Fibroblast of lung (primary cell): Measurements from ENCODE around the gene NKAIN2. TPM values are rescaled to one million over a fixed set of nuclear protein-coding genes. Genes with fewer than 3 reads are reported as not detected.

Experiments used
- DNase-seq, 2 donors: peaks; one replicate each; pipeline versions ENCODE4 v3.0.0 to v3.0.0-alpha.2; 2010; ENCODE audit warnings: low read depth in 2 of 2
- H2AFZ ChIP-seq: 2 replicates; pipeline ENCODE4 v1.5.1; 2012; ENCODE audit warnings: low read length, control low read depth, inconsistent platforms
- H3K27ac ChIP-seq: 2 replicates; pipeline ENCODE4 v1.5.1; 2011; ENCODE audit warnings: low read length, control low read depth; ENCODE audit not compliant: insufficient read depth
- H3K27me3 ChIP-seq: 2 replicates; pipeline ENCODE4 v1.5.1; 2011; ENCODE audit warnings: mild to moderate bottlenecking, low read length; ENCODE audit not compliant: control insufficient read depth, insufficient read depth
- H3K36me3 ChIP-seq: 2 replicates; pipeline ENCODE4 v1.5.1; 2011; ENCODE audit warnings: low read length; ENCODE audit not compliant: control insufficient read depth, insufficient read depth
- H3K4me1 ChIP-seq: 2 replicates; pipeline ENCODE4 v1.5.1; 2011; ENCODE audit warnings: low read length; ENCODE audit not compliant: control insufficient read depth, insufficient read depth; ENCODE audit errors: extremely low read depth
- H3K4me2 ChIP-seq: 2 replicates; pipeline ENCODE4 v1.5.1; 2011; ENCODE audit warnings: low read length, control low read depth; ENCODE audit not compliant: insufficient read depth; ENCODE audit errors: extremely low read depth
- H3K4me3 ChIP-seq, 4 experiments: fragments of 200-600 bp in 1 of 4; sonication (generic) in 1 of 4; replicated peaks in 1 of 4; 2 replicates each; pipeline ENCODE4 v1.5.1; 2011 to 2016; ENCODE audit warnings: low read length in 4 of 4, low read depth in 3 of 4, mild to moderate bottlenecking in 3 of 4, control low read depth in 2 of 4, inconsistent platforms in 1 of 4, mixed read lengths in 1 of 4; ENCODE audit not compliant: insufficient read depth in 1 of 4; ENCODE audit errors: control extremely low read depth in 1 of 4
- H3K79me2 ChIP-seq: 2 replicates; pipeline ENCODE4 v1.5.1; 2012; ENCODE audit warnings: mild to moderate bottlenecking, low read length, inconsistent platforms; ENCODE audit not compliant: control insufficient read depth, insufficient read depth
- H3K9ac ChIP-seq: 2 replicates; pipeline ENCODE4 v1.5.1; 2011; ENCODE audit warnings: mild to moderate bottlenecking, low read length, control low read depth; ENCODE audit not compliant: insufficient read depth
- H3K9me3 ChIP-seq: 2 replicates; pipeline ENCODE4 v1.5.1; 2012; ENCODE audit warnings: low read depth, low read length; ENCODE audit not compliant: control insufficient read depth, insufficient read depth
- H4K20me1 ChIP-seq: 2 replicates; pipeline ENCODE4 v1.5.1; 2011; ENCODE audit warnings: low read length; ENCODE audit not compliant: control insufficient read depth, insufficient read depth; ENCODE audit errors: extremely low read depth
- CTCF ChIP-seq, 2 donors: IDR thresholded peaks in 1 of 2; conservative IDR thresholded peaks in 1 of 2; 1 replicate in 1 of 2; 2 replicates in 1 of 2; pipeline ENCODE4 v1.5.1; 2011 to 2012; ENCODE audit warnings: low read length in 2 of 2, control low read depth in 1 of 2, inconsistent platforms in 1 of 2, low read depth in 1 of 2, mild to moderate bottlenecking in 1 of 2
- EZH2 ChIP-seq: IDR thresholded peaks from 2 replicates; pipeline ENCODE4 v1.5.1; 2012; ENCODE audit warnings: low read length, control low read depth, mild to moderate bottlenecking; ENCODE audit errors: missing control alignments
- polyA plus RNA-seq, 2 donors: library from polyadenylated mRNA; depleted of rRNA in 1 of 2; stranded (reverse) in 1 of 2; unstranded in 1 of 2; fragments of >200 nt; gene quantifications; 2 replicates each; pipeline ENCODE4 v1.2.1, GENCODE V29; 2011 to 2012; ENCODE audit warnings: missing spikeins in 1 of 2
- total RNA-seq: library from RNA; depleted of rRNA; stranded (reverse); fragments of >200 nt; gene quantifications from 2 replicates; pipeline ENCODE4 v1.2.1, GENCODE V29; 2014

Gene NKAIN2
- total and polyA plus RNA-seq, 2 donors (not counting 1 experiment from before 2014, with no cell fraction given), result not detected

GRCh38 chr6:123945386-123945785, 141.7 kb downstream of the NKAIN2 start:
- H3K9me3 ChIP-seq, result no peaks in the 10 kb centered on the region
- no peaks in the 10 kb centered on the region for H3K36me3 ChIP-seq
- H3K4me3 ChIP-seq, result no peak overlapping the region
- no peak overlapping the region for H3K4me2 ChIP-seq
- H3K27ac ChIP-seq, result no peak overlapping the region
- H3K79me2 ChIP-seq, result no peaks in the 10 kb centered on the region
- no peaks in the 10 kb centered on the region for H3K4me1 ChIP-seq
- H2AFZ ChIP-seq, result no peak overlapping the region
- no peak for DNase-seq
- H4K20me1 ChIP-seq, result no peaks in the 10 kb centered on the region
- H3K27me3 ChIP-seq, result no peaks in the 10 kb centered on the region
- no peak overlapping the region for H3K9ac ChIP-seq
- no peak for TF ChIP-seq EZH2
- TF ChIP-seq CTCF (conservative IDR thresholded peaks at IDR 0.05 in 1 of 2, IDR thresholded peaks at IDR 0.05 in 1 of 2; ENCODE audit: low read depth in 1 of 2, low read length in 2 of 2), result no peak

- DNase-seq, result no peak
- H3K9me3 ChIP-seq, result no peaks in the 10 kb centered on the region
These were observed 150.3 kb downstream of the NKAIN2 start for GRCh38 chr6:123953920-123954319.

GRCh38 chr6:123956492-123957139, 153.0 kb downstream of the NKAIN2 start:
- no peaks in the 10 kb centered on the region for H3K4me1 ChIP-seq
- H3K27me3 ChIP-seq, result no peaks in the 10 kb centered on the region
- H3K9me3 ChIP-seq, result no peaks in the 10 kb centered on the region
- no peaks in the 10 kb centered on the region for H3K36me3 ChIP-seq
- H3K79me2 ChIP-seq, result no peaks in the 10 kb centered on the region
- no peak overlapping the region for H3K4me3 ChIP-seq
- H3K4me2 ChIP-seq, result no peak overlapping the region
- no peak overlapping the region for H3K27ac ChIP-seq
- no peak overlapping the region for H3K9ac ChIP-seq
- no peak for TF ChIP-seq EZH2
- no peak for TF ChIP-seq CTCF (conservative IDR thresholded peaks at IDR 0.05 in 1 of 2, IDR thresholded peaks at IDR 0.05 in 1 of 2; ENCODE audit: low read depth in 1 of 2, low read length in 2 of 2)
- no peak for DNase-seq
- no peaks in the 10 kb centered on the region for H4K20me1 ChIP-seq
- no peak overlapping the region for H2AFZ ChIP-seq

More at GRCh38 chr6:123953920-123954319, 150.3 kb downstream of the NKAIN2 start:
- H3K4me2 ChIP-seq, result no peak overlapping the region
- no peak overlapping the region for H3K27ac ChIP-seq
- H3K79me2 ChIP-seq, result no peaks in the 10 kb centered on the region
- no peaks in the 10 kb centered on the region for H3K27me3 ChIP-seq
- H3K9ac ChIP-seq, result no peak overlapping the region
- H4K20me1 ChIP-seq, result no peaks in the 10 kb centered on the region
- no peak for TF ChIP-seq CTCF (conservative IDR thresholded peaks at IDR 0.05 in 1 of 2, IDR thresholded peaks at IDR 0.05 in 1 of 2; ENCODE audit: low read depth in 1 of 2, low read length in 2 of 2)
- no peak for TF ChIP-seq EZH2
- H3K4me1 ChIP-seq, result no peaks in the 10 kb centered on the region
- H3K36me3 ChIP-seq, result no peaks in the 10 kb centered on the region
- no peak overlapping the region for H3K4me3 ChIP-seq
- no peak overlapping the region for H2AFZ ChIP-seq
